ENCODE data around the gene ITPR3.
"Not testable (repeated sequence)": the region's sequence is repeated elsewhere in the genome, so short reads cannot be mapped to it uniquely, and the experiment has no call there.

The ITPR3 gene

GRCh38 chr6:33616113-33616512 lies 5.0 kb upstream of the ITPR3 start:
- no peak for DNase-seq

DNA sequence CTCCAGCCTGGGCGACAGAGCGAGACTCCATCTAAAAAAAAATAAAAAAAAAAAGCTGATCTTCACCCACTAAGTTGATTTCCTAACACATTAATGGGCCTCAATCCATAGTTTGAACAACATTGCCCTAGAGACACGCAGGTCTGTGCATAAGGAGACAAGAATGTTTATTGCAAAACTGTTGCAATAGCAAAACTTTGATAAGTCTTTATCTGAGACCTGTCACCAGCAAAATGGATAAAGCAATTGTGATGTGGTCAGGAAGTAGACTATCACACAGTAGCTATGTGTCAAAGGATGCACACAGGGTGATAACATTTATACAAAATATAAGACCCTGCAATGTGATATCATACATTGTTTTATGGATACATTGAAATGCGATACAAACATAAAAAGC lies 4.2 kb upstream of the ITPR3 start:
- peak in 3 of 6 experiments; percentile 16 to 50 (median 24) for DNase-seq

DNA sequence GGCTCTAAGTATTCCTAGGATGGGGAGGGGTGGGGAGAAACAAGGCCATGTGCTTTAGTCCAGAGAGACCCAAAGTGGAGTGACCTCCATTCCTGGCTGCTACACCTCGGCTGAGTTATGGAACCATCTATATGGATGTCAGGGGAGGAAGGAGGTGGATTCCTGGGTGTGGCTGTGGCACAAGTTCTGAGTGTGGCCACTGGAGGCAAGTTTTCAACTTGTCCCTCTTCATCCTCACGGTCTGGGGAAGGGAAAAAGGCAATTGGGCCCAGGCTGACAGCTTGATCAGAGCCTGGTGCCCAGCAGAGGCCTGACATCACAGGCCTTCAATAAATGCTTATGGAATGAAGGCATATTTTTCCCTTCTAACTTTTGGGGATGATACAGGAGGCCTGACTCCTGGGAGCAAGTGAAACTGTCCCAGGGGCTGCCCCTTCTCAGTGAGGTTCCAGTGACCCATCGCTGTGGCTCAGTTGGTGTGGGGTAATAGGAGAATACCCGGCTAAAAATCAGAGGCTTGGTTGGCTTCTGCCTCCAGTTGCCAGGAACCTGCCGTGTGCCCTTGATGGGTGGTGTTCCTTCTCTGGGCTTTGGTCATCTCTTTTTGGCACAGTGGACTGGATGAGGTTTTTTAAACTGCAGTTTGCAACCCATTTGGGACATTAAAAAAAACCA lies 1.8 kb upstream of the ITPR3 start:
- no peak for DNase-seq

GRCh38 chr6:33620158-33620855 lies 815 bp upstream of the ITPR3 start:
- DNase-seq = peak in 3 of 6 experiments; percentile 14 to 31 (median 29)

- DNase-seq = peak in 5 of 6 experiments; percentile 8 to 39 (median 37)
Measured at GRCh38 chr6:33621711-33622388, 728 bp downstream of the ITPR3 start.

- DNase-seq = no peak
Measured at GRCh38 chr6:33622456-33623431, 1.6 kb downstream of the ITPR3 start.

- no peak for DNase-seq
Measured at GRCh38 chr6:33623895-33624381, 2.8 kb downstream of the ITPR3 start.

DNA sequence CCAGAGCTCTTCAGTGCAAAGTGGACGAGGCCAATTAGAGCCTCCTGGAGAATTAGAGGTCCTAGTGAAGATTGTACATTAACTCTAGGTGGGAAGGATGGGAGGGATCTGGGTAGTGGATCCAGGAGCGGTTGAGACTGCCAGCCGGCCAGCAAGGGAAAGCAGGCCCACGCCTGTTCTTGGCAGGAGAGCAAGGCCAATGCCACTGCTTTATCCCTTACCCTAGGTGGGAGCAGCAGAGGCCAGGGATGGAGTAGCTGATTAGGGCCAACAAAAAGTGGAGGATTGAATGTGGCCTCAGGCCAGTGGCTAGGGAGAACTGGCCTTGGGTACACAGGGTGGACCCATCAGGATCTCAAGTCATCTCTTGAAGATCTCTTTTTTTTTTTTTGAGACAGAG lies 3.7 kb downstream of the ITPR3 start:
- no peak for DNase-seq

GRCh38 chr6:33627876-33628275 lies 6.8 kb downstream of the ITPR3 start:
- DNase-seq = no peak

DNA sequence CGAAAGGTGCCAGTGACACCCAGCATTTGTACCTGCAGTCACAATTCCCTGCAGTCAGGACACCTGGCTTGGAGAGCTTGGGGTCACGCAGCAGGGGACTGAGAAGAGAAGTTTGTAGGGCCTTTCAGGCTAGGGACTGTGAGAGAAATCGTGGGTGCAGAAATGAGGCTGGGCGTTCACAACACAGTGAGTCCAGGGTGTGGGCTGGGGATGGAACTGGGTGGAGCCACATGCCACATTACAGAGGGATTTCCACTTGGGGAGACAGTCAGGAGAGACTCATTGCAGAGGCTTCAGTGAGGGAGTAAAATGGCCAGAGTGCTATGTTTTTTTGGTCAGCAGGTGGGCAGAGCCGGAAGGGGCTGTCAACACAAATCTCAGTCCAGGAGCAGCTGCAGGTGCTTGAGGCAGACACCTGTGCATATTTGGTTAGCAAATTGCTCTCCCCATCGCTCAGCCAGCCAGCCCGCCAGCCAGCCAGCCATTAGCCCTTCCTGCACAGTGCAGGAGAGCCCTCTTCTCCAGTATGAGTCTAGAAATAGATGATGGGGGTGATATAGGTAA lies 7.4 kb downstream of the ITPR3 start:
- DNase-seq = no peak

- DNase-seq = peak; percentile 17 to 70 (median 44)
Measured at GRCh38 chr6:33630014-33630413, 8.9 kb downstream of the ITPR3 start.

DNA sequence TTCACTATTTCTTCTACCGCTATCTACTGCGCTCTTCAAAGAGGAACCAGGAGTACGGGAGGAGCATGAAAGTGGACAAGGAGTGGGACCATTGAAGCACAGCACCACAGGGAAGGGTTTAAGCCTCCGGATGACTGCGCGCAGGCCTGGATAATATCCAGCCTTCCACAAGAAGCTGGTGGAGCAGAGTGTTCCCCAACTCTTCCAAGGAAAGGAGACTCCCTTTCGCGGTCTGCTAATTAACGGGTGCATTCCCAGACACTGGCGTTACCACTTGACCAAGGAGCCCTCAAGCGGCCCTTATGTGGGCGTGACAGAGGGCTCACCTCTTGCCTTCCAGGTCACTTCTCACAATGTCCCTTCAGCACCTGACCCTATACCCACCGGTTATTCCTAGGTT lies 10.4 kb downstream of the ITPR3 start:
- DNase-seq = not testable (repeated sequence)

GRCh38 chr6:33631971-33632557 lies 10.9 kb downstream of the ITPR3 start:
- DNase-seq = no peak

- DNase-seq = peak; percentile 11 to 48 (median 36)
Measured at GRCh38 chr6:33632558-33633039, 11.5 kb downstream of the ITPR3 start.

DNA sequence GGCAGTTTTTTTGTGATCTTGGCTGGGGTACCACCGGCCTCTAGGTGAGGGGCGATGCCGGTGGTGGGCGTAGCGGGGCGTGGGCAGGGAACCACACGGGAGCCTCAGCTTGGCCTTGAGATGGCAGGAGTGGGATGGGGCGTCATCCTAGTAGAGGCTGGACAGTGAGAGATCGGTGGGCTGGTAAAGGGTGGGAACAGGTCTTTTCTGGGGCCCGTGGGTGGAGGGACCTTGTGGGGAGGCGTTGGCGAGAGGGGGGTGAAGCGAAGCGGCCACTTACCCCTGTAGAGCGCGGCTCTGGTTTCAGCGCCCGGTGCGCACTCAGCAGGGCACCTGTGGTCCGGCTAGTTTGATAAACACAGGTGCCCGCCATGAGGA lies 12.0 kb downstream of the ITPR3 start:
- no peak for DNase-seq

DNA sequence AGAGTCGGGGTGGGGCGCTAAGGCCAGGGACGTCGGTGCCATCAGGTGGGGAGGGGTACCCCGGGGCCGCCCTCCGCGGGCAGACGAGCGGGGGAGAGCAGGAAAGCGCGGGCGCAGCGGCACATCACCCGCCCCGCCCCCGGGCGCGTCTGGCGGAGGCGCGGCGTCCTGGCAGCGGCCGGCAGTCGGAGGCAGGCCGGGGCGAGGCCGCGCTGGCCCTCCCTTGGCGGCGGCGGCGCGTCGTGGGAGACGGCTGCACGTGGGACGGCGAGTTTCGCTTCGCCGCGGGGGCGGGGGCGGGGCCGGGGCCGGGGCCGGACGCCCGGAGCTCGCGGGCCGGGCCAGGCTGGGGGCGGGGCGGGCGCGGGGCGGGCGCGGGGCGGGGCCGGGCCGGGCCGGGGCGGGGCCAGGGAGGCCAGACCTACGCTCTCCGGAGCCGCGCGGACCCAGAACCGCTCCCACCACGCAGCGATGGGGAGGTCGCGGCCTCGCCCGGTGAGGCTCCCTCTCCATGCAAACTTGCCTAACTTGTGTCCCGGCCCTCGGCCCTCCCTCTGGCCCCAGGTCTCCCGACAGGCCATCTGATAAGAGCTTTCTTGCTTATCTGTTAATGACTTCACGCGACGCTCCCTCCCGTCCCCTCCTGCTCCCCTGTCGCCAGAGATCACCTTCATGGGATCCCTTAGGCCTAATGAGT lies 12.5 kb downstream of the ITPR3 start:
- DNase-seq = peak in 5 of 6 experiments; percentile 43 to 65 (median 54)

DNA sequence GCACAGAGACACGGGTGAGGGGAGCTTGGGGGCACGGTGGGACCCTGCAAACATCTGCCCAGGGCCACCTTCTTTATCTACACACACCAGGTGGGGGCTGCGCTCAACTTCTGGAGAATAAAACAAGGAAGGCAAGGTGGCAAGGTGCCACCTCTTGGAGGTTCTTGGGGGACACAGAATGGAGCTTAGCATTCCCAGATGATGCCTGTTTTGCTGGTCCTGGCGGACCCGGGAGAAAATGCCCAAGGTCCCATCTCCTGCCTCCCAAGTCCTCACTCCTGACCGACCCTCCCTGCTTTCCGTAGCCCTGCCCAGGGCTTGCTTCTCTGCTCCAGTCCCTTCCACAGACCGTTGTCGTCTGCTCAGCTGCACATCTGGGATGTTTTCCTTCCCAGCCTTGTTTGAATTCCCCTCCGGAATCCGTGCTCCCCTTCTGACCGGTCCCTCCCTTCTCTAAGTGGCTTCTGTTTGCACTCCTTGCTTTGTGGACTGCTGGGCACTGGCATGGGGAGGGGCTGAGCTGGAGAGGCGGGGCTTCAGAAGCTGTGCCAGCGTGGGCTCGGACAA lies 13.1 kb downstream of the ITPR3 start:
- no peak for DNase-seq

- no peak for DNase-seq
Measured at GRCh38 chr6:33634946-33635345, 13.8 kb downstream of the ITPR3 start.

DNA sequence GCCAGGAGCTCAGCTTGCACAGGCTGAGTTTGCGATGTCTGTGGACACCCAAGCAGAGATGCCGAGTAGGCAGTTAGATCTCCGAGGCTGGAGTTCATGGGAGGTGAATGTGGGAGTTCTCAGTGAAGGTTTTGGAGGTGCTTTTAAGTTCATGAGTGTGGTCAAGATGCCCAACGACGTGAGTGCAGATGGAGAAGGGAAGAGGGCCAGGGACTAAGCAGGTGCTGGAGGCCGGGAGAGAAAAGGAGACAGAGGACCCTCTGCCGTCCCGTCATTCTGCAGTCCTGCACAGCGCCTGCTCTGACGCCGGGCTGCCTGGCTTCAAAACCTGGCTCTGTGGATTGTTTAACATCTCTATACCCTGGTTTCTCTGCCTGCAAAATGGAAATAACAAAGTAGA lies 15.5 kb downstream of the ITPR3 start:
- no peak for DNase-seq

- no peak for DNase-seq
Measured at GRCh38 chr6:33638556-33638955, 17.4 kb downstream of the ITPR3 start.

DNA sequence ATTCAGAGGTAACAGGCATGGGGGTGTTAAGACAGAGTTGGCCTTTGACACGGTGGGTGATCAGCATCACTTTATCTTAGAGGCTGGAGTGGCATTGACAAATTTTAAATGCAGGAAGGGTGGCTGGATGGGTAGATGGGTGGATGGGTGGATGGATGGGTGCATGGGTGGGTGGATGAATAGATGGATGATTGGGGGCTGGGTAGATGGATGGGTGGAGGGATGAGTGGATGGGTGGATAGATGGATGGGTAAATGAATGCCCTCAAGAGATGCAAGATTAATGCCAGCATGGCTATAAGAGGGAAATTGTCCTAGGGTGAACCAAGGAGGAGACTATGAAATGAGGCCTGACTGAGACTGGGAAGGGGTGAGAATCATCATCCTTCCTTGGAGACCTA lies 18.4 kb downstream of the ITPR3 start:
- no peak for DNase-seq
